Measurements from ENCODE around the gene USP33. TPM values are rescaled to one million over a fixed set of nuclear protein-coding genes. Genes with fewer than 3 reads are reported as not detected.
A peak's percentile ranks its signal among the peaks of the same experiment; 100 is the strongest.

Gene USP33
- total and polyA plus RNA-seq, 2 of the 13 experiments (the other 11 are each of a cell fraction or from before 2014, with no cell fraction given), result 32.0 to 49.1 TPM

DNA sequence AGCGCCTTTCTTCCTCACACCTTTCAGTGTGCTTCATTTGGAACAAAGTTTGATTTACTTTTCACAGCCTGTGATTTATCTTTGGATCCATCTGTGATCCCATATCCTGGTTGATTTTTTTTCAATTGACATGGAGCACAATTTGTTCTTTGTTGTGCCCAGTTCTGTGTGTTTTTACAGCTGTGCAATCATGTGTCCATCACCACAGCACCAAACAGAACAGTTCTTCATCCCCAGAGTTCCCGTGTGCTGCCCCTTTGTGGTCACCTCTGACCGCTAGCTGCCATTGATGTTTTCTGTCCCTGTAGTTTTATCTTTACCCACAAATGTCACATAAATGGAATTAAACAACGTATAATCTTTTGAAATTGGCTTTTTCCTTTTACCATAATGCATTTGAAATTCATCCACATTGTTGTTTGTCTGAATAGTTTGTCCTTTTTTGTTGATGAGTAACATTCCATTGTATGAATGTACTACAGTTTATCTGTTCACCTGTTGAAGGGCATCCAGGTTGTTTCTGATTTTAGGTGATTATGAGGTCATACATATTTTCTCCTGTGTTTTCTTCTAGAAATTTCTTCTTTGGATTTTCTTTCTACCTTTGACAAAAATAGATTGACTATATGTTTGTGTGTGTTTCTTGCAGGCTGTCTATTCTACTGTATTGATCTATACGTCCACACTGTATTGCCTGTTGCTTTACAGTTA, 37.2 kb upstream of the USP33 start:
- H3K9ac ChIP-seq (ENCODE audit: insufficient read depth, low read depth, low read length), result no peak overlapping the region
- BruUV-seq (replicated peaks), result no TSS peak
- intact Hi-C loops (cut with micrococcal nuclease; ENCODE audit: unreplicated experiment), result loop anchor here (2.0 kb wide), 1 partner anchor 38 kb away; the partner anchor contains the start of gene USP33
- no peak overlapping the region for H3K4me2 ChIP-seq (ENCODE audit: low read depth, low read length)
- no peaks in the 10 kb centered on the region for H3K9me3 ChIP-seq (ENCODE audit: low read length)
- no peaks in the 10 kb centered on the region for H3K79me2 ChIP-seq (ENCODE audit: insufficient read depth, low read length)
- H4K20me1 ChIP-seq (ENCODE audit: insufficient read depth, low read length), result no peaks in the 10 kb centered on the region
- peak; percentile 80 for FAIRE-seq
- H3K4me3 ChIP-seq (replicated peaks in 1 of 3; ENCODE audit: insufficient read depth in 1 of 3, low read depth in 2 of 3, low read length in 3 of 3), result no peak overlapping the region
- H3K27ac ChIP-seq (ENCODE audit: extremely low read length, insufficient read depth, low read length), result no peak overlapping the region
- WGBS (ENCODE audit: low lambda C conversion rate), result 58% methylated on average over 5 of the region's 5 CpGs
- in situ Hi-C loops (cut with HindIII; ENCODE audit: extremely low pct_ligation_motif_present, low pct_unique_long_range_greater_than_20kb), result no loop called here
- peak; percentile 91 for ATAC-seq
- no peak overlapping the region for H2AFZ ChIP-seq (ENCODE audit: low read length)
- ChIA-PET POLR2A (no interaction called here), CTCF (ENCODE audit: low intra/inter-chr PET ratio, low total read pairs) (no interaction called here)
- H3K4me1 ChIP-seq (ENCODE audit: insufficient read depth, low read length), result peaks cover 19% of the 10 kb centered on the region
- DNase-seq (ENCODE audit: low spot score), result peak; percentile 40
- 0 out of 5 replicates have a peak, but pooled peaks cover 0 to 1% of the 10 kb centered on the region in 2 experiments for H3K36me3 ChIP-seq (replicated peaks in 1 of 2; ENCODE audit: control insufficient read depth in 1 of 2, insufficient read depth in 2 of 2, low read length in 2 of 2)
- no peaks in the 10 kb centered on the region for H3K27me3 ChIP-seq (ENCODE audit: control insufficient read depth in 1 of 2, insufficient read depth in 2 of 2, low read length in 2 of 2)
- TF ChIP-seq ZNF75D (CRISPR knock-in tag; IDR thresholded peaks at IDR 0.05; ENCODE audit: borderline replicate concordance) (no peak), STAG1 (CRISPR knock-in tag; IDR thresholded peaks at IDR 0.05) (peak; percentile 44), SOX5 (CRISPR knock-in tag; IDR thresholded peaks at IDR 0.05; ENCODE audit: borderline replicate concordance) (0 out of 2 replicates have a peak, but pooled peaks have one; percentile 26), PHF21A (CRISPR knock-in tag; IDR thresholded peaks at IDR 0.05) (no peak), HNF4A (CRISPR knock-in tag; IDR thresholded peaks at IDR 0.05) (peak; percentile 8; the same call in 1 of the 2 replicates), HOMEZ (CRISPR knock-in tag; IDR thresholded peaks at IDR 0.05; ENCODE audit: low read depth) (0 out of 2 replicates have a peak, but pooled peaks have one; percentile 25), ZBTB25 (CRISPR knock-in tag; IDR thresholded peaks at IDR 0.05) (no peak), PREB (CRISPR knock-in tag; IDR thresholded peaks at IDR 0.05) (no peak), GATAD2A (CRISPR knock-in tag; IDR thresholded peaks at IDR 0.05) (0 out of 2 replicates have a peak, but pooled peaks have one; percentile 14), ELF3 (CRISPR knock-in tag; IDR thresholded peaks at IDR 0.05) (0 out of 2 replicates have a peak, but pooled peaks have one; percentile 18), ZNF343 (CRISPR knock-in tag; IDR thresholded peaks at IDR 0.05) (no peak), ZNF225 (CRISPR knock-in tag; IDR thresholded peaks at IDR 0.05) (no peak), PATZ1 (CRISPR knock-in tag; IDR thresholded peaks at IDR 0.05) (no peak), SP140L (CRISPR knock-in tag; IDR thresholded peaks at IDR 0.05; ENCODE audit: borderline replicate concordance) (no peak), SAP130 (CRISPR knock-in tag; IDR thresholded peaks at IDR 0.05; ENCODE audit: low read depth) (peak; percentile 62), SALL2 (CRISPR knock-in tag; IDR thresholded peaks at IDR 0.05) (0 out of 2 replicates have a peak, but pooled peaks have one; percentile 23), SP2 (CRISPR knock-in tag; IDR thresholded peaks at IDR 0.05) (no peak), WIZ (CRISPR knock-in tag; IDR thresholded peaks at IDR 0.05) (no peak)
- TF ChIP-seq, protein P1, sequence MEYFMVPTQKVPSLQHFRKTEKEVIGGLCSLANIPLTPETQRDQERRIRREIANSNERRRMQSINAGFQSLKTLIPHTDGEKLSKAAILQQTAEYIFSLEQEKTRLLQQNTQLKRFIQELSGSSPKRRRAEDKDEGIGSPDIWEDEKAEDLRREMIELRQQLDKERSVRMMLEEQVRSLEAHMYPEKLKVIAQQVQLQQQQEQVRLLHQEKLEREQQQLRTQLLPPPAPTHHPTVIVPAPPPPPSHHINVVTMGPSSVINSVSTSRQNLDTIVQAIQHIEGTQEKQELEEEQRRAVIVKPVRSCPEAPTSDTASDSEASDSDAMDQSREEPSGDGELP (IDR thresholded peaks at IDR 0.05; ENCODE audit: borderline replicate concordance, low read depth), result peak; percentile 83
